KMS-11 (cell line): ENCODE measurements around the gene SNX4.
"Not testable (repeated sequence)": the region's sequence is repeated elsewhere in the genome, so short reads cannot be mapped to it uniquely, and the experiment has no call there.

ENCODE experiments used
- H2AFZ ChIP-seq: fragments of 200-600 bp; sonication (generic); 2 replicates; pipeline ENCODE4 v1.6.1; 2016; ENCODE audit warnings: antibody characterized with exemption, mixed run types, low read depth
- H3K27ac ChIP-seq: fragments of 200-600 bp; sonication (generic); 2 replicates; pipeline ENCODE4 v1.6.1; 2016; ENCODE audit warnings: mild to moderate bottlenecking, mixed run types
- H3K27me3 ChIP-seq: fragments of 200-600 bp; sonication (generic); 2 replicates; pipeline ENCODE4 v1.6.1; 2017; ENCODE audit warnings: mild to moderate bottlenecking, low read depth, mixed run types, moderate library complexity; ENCODE audit not compliant: insufficient read depth
- H3K36me3 ChIP-seq: fragments of 200-600 bp; sonication (generic); 2 replicates; pipeline ENCODE4 v1.6.1; 2017; ENCODE audit warnings: mild to moderate bottlenecking, mixed run types; ENCODE audit not compliant: insufficient read depth
- H3K4me1 ChIP-seq: fragments of 200-600 bp; sonication (generic); 2 replicates; pipeline ENCODE4 v1.6.1; 2016; ENCODE audit warnings: mild to moderate bottlenecking, low read depth, mixed run types; ENCODE audit not compliant: poor library complexity, severe bottlenecking
- H3K4me2 ChIP-seq: fragments of 200-600 bp; sonication (generic); 2 replicates; pipeline ENCODE4 v1.7.0; 2016; ENCODE audit warnings: mild to moderate bottlenecking, mixed run types
- H3K4me3 ChIP-seq: fragments of 200-600 bp; sonication (generic); IDR thresholded peaks from 2 replicates; pipeline ENCODE4 v1.6.1; 2017; ENCODE audit warnings: low read depth, low read length, mixed read lengths; ENCODE audit not compliant: insufficient read depth
- H3K79me2 ChIP-seq: fragments of 200-600 bp; sonication (generic); 2 replicates; pipeline ENCODE4 v1.6.1; 2016; ENCODE audit warnings: low read depth, mixed run types; ENCODE audit not compliant: insufficient read depth
- H3K9ac ChIP-seq: fragments of 200-600 bp; sonication (generic); 2 replicates; pipeline ENCODE4 v1.6.1; 2016; ENCODE audit warnings: mild to moderate bottlenecking, mixed run types
- H4K20me1 ChIP-seq: fragments of 200-600 bp; sonication (generic); 2 replicates; pipeline ENCODE4 v1.6.1; 2016; ENCODE audit warnings: mild to moderate bottlenecking, mixed run types; ENCODE audit not compliant: insufficient read depth
- TF ChIP-seq, protein P1 (sequence below): fragments of 200-600 bp; sonication (generic); conservative IDR thresholded peaks from 2 replicates; pipeline ENCODE4 v1.6.1; 2017; ENCODE audit warnings: low read depth, mild to moderate bottlenecking, antibody characterized with exemption, low read length, moderate library complexity, mixed read lengths

The SNX4 gene

DNA sequence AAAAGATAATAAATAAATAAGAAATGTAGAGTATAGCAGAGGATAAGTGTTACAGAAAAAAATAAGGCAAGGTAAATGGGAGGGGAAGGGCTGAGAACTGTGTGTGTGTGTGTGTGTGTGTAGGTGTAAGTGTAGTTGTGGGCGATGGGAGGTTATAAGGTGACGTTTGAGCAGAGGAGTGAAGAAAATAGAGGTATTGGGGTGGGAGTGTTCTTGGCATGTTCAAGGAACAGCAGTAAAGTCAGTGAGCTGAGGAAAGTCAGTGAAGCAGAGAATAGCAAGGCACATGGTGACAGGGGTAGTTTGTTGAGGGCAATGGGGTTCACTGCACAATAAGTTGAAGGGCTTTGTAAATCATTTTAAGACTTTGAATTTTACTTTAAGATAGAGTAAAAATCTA lies 113.9 kb downstream of the SNX4 start:
- H3K27ac ChIP-seq: no peak overlapping the region
- no peak overlapping the region for H3K4me3 ChIP-seq
- TF ChIP-seq, protein P1, sequence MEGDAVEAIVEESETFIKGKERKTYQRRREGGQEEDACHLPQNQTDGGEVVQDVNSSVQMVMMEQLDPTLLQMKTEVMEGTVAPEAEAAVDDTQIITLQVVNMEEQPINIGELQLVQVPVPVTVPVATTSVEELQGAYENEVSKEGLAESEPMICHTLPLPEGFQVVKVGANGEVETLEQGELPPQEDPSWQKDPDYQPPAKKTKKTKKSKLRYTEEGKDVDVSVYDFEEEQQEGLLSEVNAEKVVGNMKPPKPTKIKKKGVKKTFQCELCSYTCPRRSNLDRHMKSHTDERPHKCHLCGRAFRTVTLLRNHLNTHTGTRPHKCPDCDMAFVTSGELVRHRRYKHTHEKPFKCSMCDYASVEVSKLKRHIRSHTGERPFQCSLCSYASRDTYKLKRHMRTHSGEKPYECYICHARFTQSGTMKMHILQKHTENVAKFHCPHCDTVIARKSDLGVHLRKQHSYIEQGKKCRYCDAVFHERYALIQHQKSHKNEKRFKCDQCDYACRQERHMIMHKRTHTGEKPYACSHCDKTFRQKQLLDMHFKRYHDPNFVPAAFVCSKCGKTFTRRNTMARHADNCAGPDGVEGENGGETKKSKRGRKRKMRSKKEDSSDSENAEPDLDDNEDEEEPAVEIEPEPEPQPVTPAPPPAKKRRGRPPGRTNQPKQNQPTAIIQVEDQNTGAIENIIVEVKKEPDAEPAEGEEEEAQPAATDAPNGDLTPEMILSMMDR: no peak
- no peaks in the 10 kb centered on the region for H3K36me3 ChIP-seq
- no peaks in the 10 kb centered on the region for H3K79me2 ChIP-seq
- H3K27me3 ChIP-seq: no peaks in the 10 kb centered on the region
- H3K9ac ChIP-seq: no peak overlapping the region
- H2AFZ ChIP-seq: no peak overlapping the region
- no peaks in the 10 kb centered on the region for H4K20me1 ChIP-seq
- no peak overlapping the region for H3K4me2 ChIP-seq
- no peaks in the 10 kb centered on the region for H3K4me1 ChIP-seq

DNA sequence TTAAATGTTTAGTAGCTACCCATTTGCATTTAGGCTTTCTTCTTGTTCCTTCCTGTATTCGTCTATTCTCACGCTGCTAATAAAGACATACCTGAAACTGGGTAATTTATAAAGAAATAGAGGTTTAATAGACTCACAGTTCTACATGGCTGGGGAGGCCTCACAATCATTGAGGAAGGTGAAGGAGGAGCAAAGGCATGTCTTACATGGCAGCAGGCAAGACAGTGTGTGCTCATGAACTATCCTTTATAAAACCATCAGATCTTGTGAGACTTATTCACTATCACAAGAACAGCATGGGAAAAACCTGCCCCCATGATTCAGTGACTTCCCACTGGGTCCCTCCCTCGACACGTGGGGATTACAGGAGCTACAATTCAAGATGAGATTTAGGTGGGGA lies 114.5 kb downstream of the SNX4 start:
- not testable (repeated sequence) for H3K27ac ChIP-seq, H4K20me1 ChIP-seq, H3K36me3 ChIP-seq, H2AFZ ChIP-seq, H3K27me3 ChIP-seq, H3K4me2 ChIP-seq, H3K4me3 ChIP-seq, H3K79me2 ChIP-seq, H3K9ac ChIP-seq, H3K4me1 ChIP-seq

DNA sequence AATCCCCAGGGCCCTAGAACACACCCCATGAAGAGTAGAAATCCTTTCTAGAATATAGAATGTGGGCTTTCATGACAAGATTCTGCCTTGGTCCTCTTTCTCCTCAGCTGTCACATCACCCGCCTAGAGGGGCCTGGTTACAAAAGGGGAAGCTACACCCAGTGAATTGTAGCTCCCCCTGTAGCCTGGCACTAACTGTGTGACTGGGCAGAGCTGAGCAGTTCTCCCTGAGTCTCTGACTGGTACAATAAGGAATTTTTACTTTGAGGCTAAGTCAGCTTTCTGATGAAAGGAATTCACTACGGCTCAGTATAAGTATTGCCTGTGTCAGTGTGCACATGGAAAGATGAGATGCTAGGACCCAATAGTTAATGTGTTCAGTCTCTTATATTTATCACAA lies 116.2 kb downstream of the SNX4 start:
- H3K79me2 ChIP-seq: no peaks in the 10 kb centered on the region
- no peaks in the 10 kb centered on the region for H3K4me1 ChIP-seq
- no peak overlapping the region for H3K9ac ChIP-seq
- TF ChIP-seq, protein P1: no peak
- no peak overlapping the region for H3K4me2 ChIP-seq
- H3K4me3 ChIP-seq: no peak overlapping the region
- no peak overlapping the region for H2AFZ ChIP-seq
- H3K27ac ChIP-seq: no peak overlapping the region
- H3K36me3 ChIP-seq: no peaks in the 10 kb centered on the region
- H4K20me1 ChIP-seq: no peaks in the 10 kb centered on the region
- no peaks in the 10 kb centered on the region for H3K27me3 ChIP-seq

DNA sequence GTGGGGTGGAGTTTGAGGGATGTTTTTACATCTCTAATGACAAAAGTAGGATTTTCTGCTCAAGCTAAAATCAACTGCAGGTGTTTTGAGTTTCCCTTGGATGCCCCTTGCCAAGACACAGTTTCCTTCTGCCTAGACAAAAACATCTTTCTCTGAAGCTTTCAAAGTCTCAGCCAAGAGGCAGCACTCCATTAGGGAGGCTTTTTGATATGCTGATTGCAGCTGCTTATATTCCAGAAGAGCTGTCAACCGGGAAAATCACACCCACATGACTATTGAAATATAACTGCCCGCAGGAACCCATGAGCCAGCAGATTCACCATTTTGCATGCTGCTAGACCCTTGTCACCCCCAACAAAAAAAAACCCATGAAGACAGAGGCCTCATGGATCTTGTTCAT lies 117.4 kb downstream of the SNX4 start:
- no peak overlapping the region for H2AFZ ChIP-seq
- TF ChIP-seq, protein P1: no peak
- no peaks in the 10 kb centered on the region for H3K4me1 ChIP-seq
- H4K20me1 ChIP-seq: no peaks in the 10 kb centered on the region
- no peak overlapping the region for H3K4me2 ChIP-seq
- H3K79me2 ChIP-seq: no peaks in the 10 kb centered on the region
- H3K4me3 ChIP-seq: no peak overlapping the region
- H3K27me3 ChIP-seq: no peaks in the 10 kb centered on the region
- H3K36me3 ChIP-seq: no peaks in the 10 kb centered on the region
- H3K27ac ChIP-seq: no peak overlapping the region
- H3K9ac ChIP-seq: no peak overlapping the region

DNA sequence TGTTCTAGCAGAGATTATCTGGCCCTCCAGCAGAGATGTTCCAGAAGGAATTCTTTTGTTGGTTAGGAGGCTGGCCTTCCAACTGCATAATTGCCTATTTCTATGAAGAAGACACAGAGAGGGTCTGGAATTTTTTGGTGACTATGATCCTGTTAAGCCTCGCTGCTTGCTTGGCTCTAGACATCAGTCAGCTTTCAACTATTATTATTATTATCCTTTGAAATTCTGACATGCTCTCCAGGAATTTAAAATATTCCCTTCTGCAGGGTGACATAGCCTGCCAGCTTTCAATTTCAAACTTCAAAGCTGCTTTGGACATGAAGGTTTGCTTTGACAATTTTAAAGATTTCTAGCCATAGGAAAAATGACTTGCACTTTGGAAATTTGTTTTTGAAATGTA lies 118.6 kb downstream of the SNX4 start:
- no peaks in the 10 kb centered on the region for H4K20me1 ChIP-seq
- no peak overlapping the region for H3K4me3 ChIP-seq
- no peaks in the 10 kb centered on the region for H3K79me2 ChIP-seq
- H3K36me3 ChIP-seq: no peaks in the 10 kb centered on the region
- TF ChIP-seq, protein P1: no peak
- H3K27ac ChIP-seq: no peak overlapping the region
- no peak overlapping the region for H3K4me2 ChIP-seq
- no peaks in the 10 kb centered on the region for H3K27me3 ChIP-seq
- no peak overlapping the region for H2AFZ ChIP-seq
- no peak overlapping the region for H3K9ac ChIP-seq
- H3K4me1 ChIP-seq: no peaks in the 10 kb centered on the region
